Measurements from ENCODE around the gene MINPP1.

MINPP1 gene

DNA sequence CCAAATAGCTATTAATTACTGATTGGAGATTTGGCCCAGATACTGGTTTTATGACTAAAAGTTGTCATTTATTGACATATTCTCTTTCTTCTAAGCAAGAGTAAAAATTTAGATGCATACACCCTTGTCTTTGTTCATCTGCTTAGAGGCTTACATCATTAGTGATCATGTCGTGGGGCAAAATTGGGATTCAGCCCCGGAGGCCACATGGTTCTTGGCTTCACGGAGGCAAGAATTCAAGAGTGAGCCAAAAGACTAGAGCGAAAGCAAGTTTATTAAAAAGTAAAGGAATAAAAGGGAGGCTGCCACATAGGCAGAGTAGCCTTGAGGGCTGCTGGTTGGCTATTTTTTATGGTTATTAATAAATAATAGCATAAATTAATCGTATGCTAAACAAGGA is 41.1 kb downstream of the MINPP1 start:
- H3K27me3 ChIP-seq (ENCODE audit: insufficient read depth, insufficient read length): no peaks in the 10 kb centered on the region
- no peaks in the 10 kb centered on the region for H3K4me1 ChIP-seq (ENCODE audit: insufficient read depth, insufficient read length)
- peaks cover 14% of the 10 kb centered on the region for H3K36me3 ChIP-seq (ENCODE audit: insufficient read depth, insufficient read length, low read length)
- H3K4me3 ChIP-seq (ENCODE audit: insufficient read length, low read depth): no peak overlapping the region
- H3K9me3 ChIP-seq (ENCODE audit: insufficient read depth, low read length): peaks cover 9% of the 10 kb centered on the region; the same call in 1 of the 2 replicates
- no peak for DNase-seq (ENCODE audit: low read depth, low spot score)
- TF ChIP-seq ZNF274 (IDR thresholded peaks at IDR 0.05; ENCODE audit: low read depth, low read length): no peak
- TF ChIP-seq YY1 (IDR thresholded peaks at IDR 0.05; ENCODE audit: insufficient read depth, insufficient read length): no peak
- no peak for TF ChIP-seq SUZ12 (IDR thresholded peaks at IDR 0.05; ENCODE audit: extremely low read depth, insufficient read depth, insufficient read length)
- no peak overlapping the region for H3K9ac ChIP-seq (ENCODE audit: insufficient read length, low read depth)

DNA sequence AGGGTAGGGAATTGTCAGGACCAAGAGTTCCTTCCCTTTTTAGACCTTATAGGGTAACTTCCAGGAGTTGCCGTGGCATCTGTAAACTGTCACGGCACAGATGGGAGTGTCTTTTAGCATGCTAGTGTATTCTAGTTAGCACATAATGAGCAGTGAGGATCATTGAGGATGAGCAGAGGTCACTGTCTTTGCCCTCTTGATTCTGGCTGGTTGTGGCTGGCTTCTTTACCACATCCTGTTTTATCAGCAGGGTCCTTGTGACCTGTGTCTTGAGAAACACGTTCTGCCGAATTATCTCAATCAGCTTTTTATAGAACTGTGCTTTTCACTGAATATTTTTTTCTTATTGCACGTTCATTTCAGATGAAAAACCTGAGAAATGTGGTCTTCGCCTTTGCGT is 41.5 kb downstream of the MINPP1 start:
- Histone ChIP-seq H3K27me3 (ENCODE audit: insufficient read depth, insufficient read length) (no peaks in the 10 kb centered on the region), H3K4me1 (ENCODE audit: insufficient read depth, insufficient read length) (no peaks in the 10 kb centered on the region), H3K36me3 (ENCODE audit: insufficient read depth, insufficient read length, low read length) (peaks cover 14% of the 10 kb centered on the region), H3K9me3 (ENCODE audit: insufficient read depth, low read length) (peaks cover 9% of the 10 kb centered on the region; the same call in 1 of the 2 replicates), H3K9ac (ENCODE audit: insufficient read length, low read depth) (no peak overlapping the region), H3K4me3 (ENCODE audit: insufficient read length, low read depth) (no peak overlapping the region)
- TF ChIP-seq ZNF274 (IDR thresholded peaks at IDR 0.05; ENCODE audit: low read depth, low read length): no peak
- TF ChIP-seq YY1 (IDR thresholded peaks at IDR 0.05; ENCODE audit: insufficient read depth, insufficient read length): no peak
- TF ChIP-seq SUZ12 (IDR thresholded peaks at IDR 0.05; ENCODE audit: extremely low read depth, insufficient read depth, insufficient read length): no peak
- no peak for DNase-seq (ENCODE audit: low read depth, low spot score)

DNA sequence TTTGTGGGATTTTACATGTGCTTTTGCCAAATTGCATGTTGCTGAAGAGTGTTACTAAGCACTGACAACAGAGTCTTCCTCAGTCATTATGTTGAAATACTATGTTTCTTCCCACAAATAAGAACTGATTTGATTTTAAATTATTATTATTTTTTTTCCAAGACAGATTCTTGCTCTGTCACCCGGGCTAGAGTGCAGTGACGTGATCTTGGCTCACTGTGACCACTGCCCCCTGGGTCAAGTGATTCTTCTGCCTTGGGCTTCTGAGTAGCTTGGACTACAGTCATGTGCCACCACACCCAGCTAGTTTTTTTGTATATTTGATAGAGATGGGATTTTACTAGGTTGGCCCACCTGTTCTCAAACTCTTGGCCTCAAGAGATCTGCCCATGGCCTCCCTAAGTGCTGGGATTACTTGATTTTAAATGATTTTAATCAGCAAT is 42.3 kb downstream of the MINPP1 start:
- H3K4me3 ChIP-seq (ENCODE audit: insufficient read length, low read depth): no peak overlapping the region
- no peak overlapping the region for H3K9ac ChIP-seq (ENCODE audit: insufficient read length, low read depth)
- no peaks in the 10 kb centered on the region for H3K4me1 ChIP-seq (ENCODE audit: insufficient read depth, insufficient read length)
- DNase-seq (ENCODE audit: low read depth, low spot score): no peak
- peaks cover 9% of the 10 kb centered on the region; the same call in 1 of the 2 replicates for H3K9me3 ChIP-seq (ENCODE audit: insufficient read depth, low read length)
- no peaks in the 10 kb centered on the region for H3K27me3 ChIP-seq (ENCODE audit: insufficient read depth, insufficient read length)
- TF ChIP-seq ZNF274 (IDR thresholded peaks at IDR 0.05; ENCODE audit: low read depth, low read length) (no peak), YY1 (IDR thresholded peaks at IDR 0.05; ENCODE audit: insufficient read depth, insufficient read length) (no peak)
- peaks cover 14% of the 10 kb centered on the region for H3K36me3 ChIP-seq (ENCODE audit: insufficient read depth, insufficient read length, low read length)

DNA sequence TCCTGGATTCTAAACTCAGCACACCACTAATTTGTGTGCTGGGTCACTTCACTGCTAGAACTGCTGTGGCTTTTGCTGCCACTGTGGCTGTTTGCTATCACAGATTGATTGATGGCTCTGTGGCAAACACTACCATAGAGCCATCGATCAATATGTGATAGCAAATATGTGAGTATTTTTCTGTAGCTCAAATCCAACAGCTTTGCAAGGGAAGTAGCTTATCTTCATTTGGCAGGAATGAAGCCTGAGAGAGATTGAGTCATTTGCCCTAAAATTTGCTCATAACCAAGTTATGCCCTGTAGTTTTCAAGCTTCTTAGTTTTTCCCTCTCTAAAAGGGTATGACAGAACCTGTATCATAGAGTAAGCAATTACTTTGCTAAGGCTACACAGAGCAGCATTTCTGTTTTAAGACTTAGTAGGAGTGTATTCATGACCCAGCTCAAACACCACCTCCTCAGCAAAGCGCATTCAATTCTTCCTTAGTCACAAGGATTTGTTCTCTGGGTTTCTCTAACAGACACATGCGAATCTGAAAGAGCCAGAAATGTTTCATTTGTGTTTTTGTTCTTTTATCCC is 43.1 kb downstream of the MINPP1 start:
- Histone ChIP-seq H3K4me3 (ENCODE audit: insufficient read length, low read depth) (no peak overlapping the region), H3K9me3 (ENCODE audit: insufficient read depth, low read length) (peaks cover 3% of the 10 kb centered on the region; the same call in 1 of the 2 replicates), H3K27me3 (ENCODE audit: insufficient read depth, insufficient read length) (no peaks in the 10 kb centered on the region), H3K9ac (ENCODE audit: insufficient read length, low read depth) (no peak overlapping the region), H3K4me1 (ENCODE audit: insufficient read depth, insufficient read length) (no peaks in the 10 kb centered on the region), H3K36me3 (ENCODE audit: insufficient read depth, insufficient read length, low read length) (peaks cover 14% of the 10 kb centered on the region)
- DNase-seq (ENCODE audit: low read depth, low spot score): no peak
- TF ChIP-seq YY1 (IDR thresholded peaks at IDR 0.05; ENCODE audit: insufficient read depth, insufficient read length) (no peak), SUZ12 (IDR thresholded peaks at IDR 0.05; ENCODE audit: extremely low read depth, insufficient read depth, insufficient read length) (no peak), ZNF274 (IDR thresholded peaks at IDR 0.05; ENCODE audit: low read depth, low read length) (no peak)

DNA sequence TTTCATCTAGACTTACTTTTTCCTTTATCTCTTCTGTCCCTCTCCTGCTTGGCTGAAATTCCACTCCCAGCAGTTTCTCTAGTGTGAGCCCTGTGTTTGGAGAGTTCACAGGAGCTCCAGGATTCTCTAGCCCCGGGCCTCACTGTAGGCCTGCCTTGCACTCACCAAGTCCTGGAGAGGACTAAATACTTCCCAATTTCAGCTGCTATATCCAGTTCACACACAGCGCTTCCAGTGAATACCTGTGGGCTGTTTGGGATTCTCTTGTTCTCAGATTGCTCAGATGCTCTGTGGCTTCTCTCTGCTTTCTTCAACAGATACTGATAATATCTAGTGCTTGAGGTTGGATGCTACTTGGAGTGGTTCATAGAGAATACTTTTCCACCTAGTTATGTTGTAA is 46.0 kb downstream of the MINPP1 start:
- no peaks in the 10 kb centered on the region for H3K9me3 ChIP-seq (ENCODE audit: insufficient read depth, low read length)
- H3K27me3 ChIP-seq (ENCODE audit: insufficient read depth, insufficient read length): no peaks in the 10 kb centered on the region
- TF ChIP-seq YY1 (IDR thresholded peaks at IDR 0.05; ENCODE audit: insufficient read depth, insufficient read length): no peak
- TF ChIP-seq SUZ12 (IDR thresholded peaks at IDR 0.05; ENCODE audit: extremely low read depth, insufficient read depth, insufficient read length): no peak
- no peak for TF ChIP-seq ZNF274 (IDR thresholded peaks at IDR 0.05; ENCODE audit: low read depth, low read length)
- no peak overlapping the region for H3K9ac ChIP-seq (ENCODE audit: insufficient read length, low read depth)
- no peaks in the 10 kb centered on the region for H3K4me1 ChIP-seq (ENCODE audit: insufficient read depth, insufficient read length)
- DNase-seq (ENCODE audit: low read depth, low spot score): no peak
- H3K4me3 ChIP-seq (ENCODE audit: insufficient read length, low read depth): no peak overlapping the region
- H3K36me3 ChIP-seq (ENCODE audit: insufficient read depth, insufficient read length, low read length): peaks cover 19% of the 10 kb centered on the region

DNA sequence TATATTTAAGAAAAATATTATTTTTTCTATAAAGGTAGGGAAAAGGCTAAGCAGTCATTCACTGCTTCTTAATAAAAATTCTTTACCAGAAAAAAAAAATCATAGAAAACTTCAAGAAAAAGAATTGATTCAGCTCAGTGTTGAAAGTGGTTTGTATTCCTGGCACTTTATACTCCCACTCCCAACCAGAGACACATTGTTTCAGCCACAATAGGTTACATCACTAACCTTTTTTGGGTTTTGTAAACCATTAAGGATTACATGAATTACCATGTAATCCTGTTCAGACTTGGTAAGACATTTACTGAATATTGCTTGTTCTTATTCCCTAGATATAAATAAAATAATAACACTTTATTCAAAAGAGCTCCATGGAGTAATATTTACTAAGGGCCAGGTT is 46.6 kb downstream of the MINPP1 start:
- TF ChIP-seq YY1 (IDR thresholded peaks at IDR 0.05; ENCODE audit: insufficient read depth, insufficient read length): no peak
- TF ChIP-seq SUZ12 (IDR thresholded peaks at IDR 0.05; ENCODE audit: extremely low read depth, insufficient read depth, insufficient read length): no peak
- TF ChIP-seq ZNF274 (IDR thresholded peaks at IDR 0.05; ENCODE audit: low read depth, low read length): no peak
- Histone ChIP-seq H3K36me3 (ENCODE audit: insufficient read depth, insufficient read length, low read length) (peaks cover 16% of the 10 kb centered on the region), H3K4me1 (ENCODE audit: insufficient read depth, insufficient read length) (no peaks in the 10 kb centered on the region), H3K9me3 (ENCODE audit: insufficient read depth, low read length) (no peaks in the 10 kb centered on the region), H3K27me3 (ENCODE audit: insufficient read depth, insufficient read length) (no peaks in the 10 kb centered on the region), H3K4me3 (ENCODE audit: insufficient read length, low read depth) (no peak overlapping the region), H3K9ac (ENCODE audit: insufficient read length, low read depth) (no peak overlapping the region)
- DNase-seq (ENCODE audit: low read depth, low spot score): no peak

DNA sequence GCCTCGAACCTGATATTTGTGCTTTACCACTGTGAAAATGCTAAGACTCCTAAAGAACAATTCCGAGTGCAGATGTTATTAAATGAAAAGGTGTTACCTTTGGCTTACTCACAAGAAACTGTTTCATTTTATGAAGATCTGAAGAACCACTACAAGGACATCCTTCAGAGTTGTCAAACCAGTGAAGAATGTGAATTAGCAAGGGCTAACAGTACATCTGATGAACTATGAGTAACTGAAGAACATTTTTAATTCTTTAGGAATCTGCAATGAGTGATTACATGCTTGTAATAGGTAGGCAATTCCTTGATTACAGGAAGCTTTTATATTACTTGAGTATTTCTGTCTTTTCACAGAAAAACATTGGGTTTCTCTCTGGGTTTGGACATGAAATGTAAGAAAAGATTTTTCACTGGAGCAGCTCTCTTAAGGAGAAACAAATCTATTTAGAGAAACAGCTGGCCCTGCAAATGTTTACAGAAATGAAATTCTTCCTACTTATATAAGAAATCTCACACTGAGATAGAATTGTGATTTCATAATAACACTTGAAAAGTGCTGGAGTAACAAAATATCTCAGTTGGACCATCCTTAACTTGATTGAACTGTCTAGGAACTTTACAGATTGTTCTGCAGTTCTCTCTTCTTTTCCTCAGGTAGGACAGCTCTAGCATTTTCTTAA is 47.7 kb downstream of the MINPP1 start:
- Histone ChIP-seq H3K4me3 (ENCODE audit: insufficient read length, low read depth) (no peak overlapping the region), H3K9me3 (ENCODE audit: insufficient read depth, low read length) (no peaks in the 10 kb centered on the region), H3K9ac (ENCODE audit: insufficient read length, low read depth) (no peak overlapping the region), H3K36me3 (ENCODE audit: insufficient read depth, insufficient read length, low read length) (peaks cover 10% of the 10 kb centered on the region), H3K27me3 (ENCODE audit: insufficient read depth, insufficient read length) (no peaks in the 10 kb centered on the region), H3K4me1 (ENCODE audit: insufficient read depth, insufficient read length) (no peaks in the 10 kb centered on the region)
- DNase-seq (ENCODE audit: low read depth, low spot score): no peak
- TF ChIP-seq SUZ12 (IDR thresholded peaks at IDR 0.05; ENCODE audit: extremely low read depth, insufficient read depth, insufficient read length) (no peak), ZNF274 (IDR thresholded peaks at IDR 0.05; ENCODE audit: low read depth, low read length) (no peak), YY1 (IDR thresholded peaks at IDR 0.05; ENCODE audit: insufficient read depth, insufficient read length) (no peak)
